Activated naive CD4-positive, alpha-beta T cell treated with anti-CD3 and anti-CD28 coated beads, Interleukin-2, amount 50 U/mL, for 72 hours (primary cell): ENCODE results near the gene METAP1D. TPM values are rescaled to one million over a fixed set of nuclear protein-coding genes. Genes with fewer than 3 reads are reported as not detected.
A peak's percentile ranks its signal among the peaks of the same experiment; 100 is the strongest.
"Not testable (repeated sequence)": the region's sequence is repeated elsewhere in the genome, so short reads cannot be mapped to it uniquely, and the experiment has no call there.

ENCODE experiments used
- ATAC-seq, 2 donors: fragments of 150-1000 bp; cut with Tn5 transposase; 2 replicates each; pipeline ENCODE4 v1.10.0; 2021; ENCODE audit warnings: mild to moderate bottlenecking in 2 of 2, moderate library complexity in 2 of 2
- DNase-seq, 2 donors: peaks; one replicate each; pipeline ENCODE4 v3.0.0; 2021 to 2022; ENCODE audit warnings: low spot score in 2 of 2
- H3K27ac Mint-ChIP-seq, 2 donors: one replicate each; pipeline ENCODE4 v1.8.0; 2022; ENCODE audit warnings: mild to moderate bottlenecking in 2 of 2, mixed read lengths in 2 of 2
- H3K36me3 Mint-ChIP-seq, 2 donors: one replicate each; pipeline ENCODE4 v1.8.0; 2022; ENCODE audit warnings: mixed read lengths in 2 of 2
- H3K9me3 Mint-ChIP-seq, 2 donors: one replicate each; pipeline ENCODE4 v1.8.0; 2022; ENCODE audit warnings: mixed read lengths in 2 of 2
- total RNA-seq, 2 donors: library from RNA; stranded (reverse); gene quantifications; one replicate each; pipeline ENCODE4 v1.2.3, GENCODE V29; 2022

METAP1D gene
- total RNA-seq, 2 donors from 2014 or later, result 2.6 to 4.2 TPM

DNA sequence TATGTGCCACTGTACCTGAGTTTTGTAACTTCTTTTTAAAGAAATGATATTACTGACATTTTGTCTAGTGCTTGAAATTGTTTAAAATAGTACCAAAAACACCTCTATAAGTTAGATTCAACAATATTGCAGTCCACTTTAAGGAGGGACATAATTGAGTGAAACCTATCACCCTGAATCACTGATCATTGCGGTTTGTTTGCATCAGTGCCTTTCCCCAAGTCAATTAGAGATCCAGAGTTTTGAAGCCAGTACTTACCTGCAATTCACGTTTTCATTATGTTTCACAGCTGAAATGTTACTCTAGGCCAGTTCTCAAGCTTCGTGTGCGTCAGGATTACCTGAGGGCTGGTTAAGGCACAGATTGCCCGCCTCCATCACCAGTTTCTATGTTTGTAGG lies 58.9 kb downstream of the METAP1D start:
- Mint-ChIP-seq H3K9me3 (no peaks in the 10 kb centered on the region), H3K27ac (no peak overlapping the region), H3K36me3 (peaks cover 0 to 6% of the 10 kb centered on the region in 2 donors)
- no peak for ATAC-seq
- no peak for DNase-seq

DNA sequence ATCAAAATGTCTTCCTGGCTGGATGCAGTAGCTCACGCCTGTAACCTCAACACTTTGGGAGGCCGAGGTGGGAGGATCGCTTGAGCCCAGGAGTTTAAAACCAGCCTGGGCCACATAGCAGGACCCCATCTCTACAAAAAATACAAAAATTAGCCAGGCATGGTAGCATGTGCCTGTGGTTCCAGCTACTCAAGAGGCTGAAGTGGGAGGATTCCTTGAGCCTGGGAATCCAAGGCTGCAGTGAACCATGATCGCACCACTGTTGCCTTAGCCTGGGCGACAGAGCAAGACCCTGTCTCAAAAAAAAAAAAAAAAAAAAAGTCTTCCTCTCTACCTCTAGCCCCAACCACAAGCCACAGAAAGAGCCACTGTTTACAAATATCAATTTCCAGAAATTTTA lies 60.4 kb downstream of the METAP1D start:
- H3K27ac Mint-ChIP-seq, ATAC-seq, DNase-seq: not testable (repeated sequence)

DNA sequence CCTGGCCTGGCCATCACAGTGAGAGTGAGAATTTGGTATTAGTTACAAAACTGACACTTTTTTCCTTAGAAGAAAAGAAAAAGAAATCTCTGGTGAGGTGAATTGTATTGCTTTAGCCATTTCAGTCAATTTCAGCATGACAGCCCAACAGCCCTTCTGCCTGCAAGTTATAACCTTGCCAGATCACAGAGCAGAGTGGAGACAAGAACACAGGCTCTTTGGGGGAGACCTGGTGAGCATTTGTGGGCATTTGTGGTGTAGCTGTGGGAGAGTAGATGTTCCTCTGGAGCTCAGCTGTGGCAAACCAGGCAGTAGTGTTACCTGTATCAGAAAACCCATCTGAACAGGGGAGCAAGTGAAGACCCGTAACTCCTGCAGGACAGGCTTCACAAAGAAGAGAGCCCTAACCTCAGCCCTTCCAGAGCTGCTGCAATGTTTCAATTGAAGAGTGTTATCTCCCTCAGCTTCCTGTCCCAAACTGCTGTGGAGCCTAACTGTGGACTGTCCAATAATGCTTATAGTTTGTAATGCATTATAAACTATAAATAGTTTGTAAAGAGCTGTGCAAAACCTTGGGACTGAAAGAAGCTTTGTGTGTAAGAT lies 62.8 kb downstream of the METAP1D start:
- H3K36me3 Mint-ChIP-seq, result peaks cover 0 to 13% of the 10 kb centered on the region in 2 donors
- ATAC-seq, result no peak
- DNase-seq, result no peak
- no peaks in the 10 kb centered on the region for H3K9me3 Mint-ChIP-seq
- peak overlapping the region in 1 of 2 donors; percentile 33 for H3K27ac Mint-ChIP-seq

More for the DNA sequence above, 60.4 kb downstream of the METAP1D start:
- not testable (repeated sequence) for H3K9me3 Mint-ChIP-seq, H3K36me3 Mint-ChIP-seq

DNA sequence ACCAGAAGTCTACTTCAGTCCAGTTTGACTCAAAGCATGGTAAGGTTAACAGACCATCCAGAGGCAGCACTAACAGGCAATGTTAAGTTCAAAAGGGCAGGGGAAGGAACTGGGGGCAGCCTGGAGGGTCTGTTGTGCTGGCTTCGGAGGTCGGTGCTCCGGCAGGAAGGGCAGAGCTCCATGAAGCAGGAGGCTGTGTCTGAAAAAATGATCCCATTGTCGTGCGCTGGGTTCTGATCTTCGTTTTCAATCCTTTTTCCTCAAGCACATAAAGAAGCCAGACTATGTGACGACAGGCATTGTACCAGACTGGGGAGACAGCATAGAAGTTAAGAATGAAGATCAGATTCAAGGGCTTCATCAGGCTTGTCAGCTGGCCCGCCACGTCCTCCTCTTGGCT lies 63.7 kb downstream of the METAP1D start:
- H3K36me3 Mint-ChIP-seq, result peaks cover 0 to 13% of the 10 kb centered on the region in 2 donors
- ATAC-seq (no peak), DNase-seq (no peak)
- no peaks in the 10 kb centered on the region for H3K9me3 Mint-ChIP-seq
- no peak overlapping the region for H3K27ac Mint-ChIP-seq

DNA sequence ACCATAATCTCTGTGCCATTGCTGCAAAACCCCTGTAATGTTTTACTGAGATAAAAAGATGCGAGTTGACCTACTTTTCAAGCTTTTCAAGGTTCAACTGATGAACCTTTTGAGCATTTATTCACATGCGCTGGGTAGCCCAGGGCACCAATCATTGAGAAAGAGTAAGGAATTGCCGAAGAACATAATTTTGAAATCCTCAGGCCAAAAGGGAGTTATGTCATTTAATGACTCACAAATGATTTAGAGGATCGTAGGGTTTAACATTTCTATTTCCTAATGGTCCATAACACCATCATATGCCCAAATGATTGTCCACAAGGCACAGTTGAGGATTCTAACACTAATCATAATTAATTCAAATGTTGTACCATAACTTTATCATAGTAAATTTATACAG lies 65.4 kb downstream of the METAP1D start:
- H3K36me3 Mint-ChIP-seq, result peaks cover 0 to 13% of the 10 kb centered on the region in 2 donors
- no peak for DNase-seq

DNA sequence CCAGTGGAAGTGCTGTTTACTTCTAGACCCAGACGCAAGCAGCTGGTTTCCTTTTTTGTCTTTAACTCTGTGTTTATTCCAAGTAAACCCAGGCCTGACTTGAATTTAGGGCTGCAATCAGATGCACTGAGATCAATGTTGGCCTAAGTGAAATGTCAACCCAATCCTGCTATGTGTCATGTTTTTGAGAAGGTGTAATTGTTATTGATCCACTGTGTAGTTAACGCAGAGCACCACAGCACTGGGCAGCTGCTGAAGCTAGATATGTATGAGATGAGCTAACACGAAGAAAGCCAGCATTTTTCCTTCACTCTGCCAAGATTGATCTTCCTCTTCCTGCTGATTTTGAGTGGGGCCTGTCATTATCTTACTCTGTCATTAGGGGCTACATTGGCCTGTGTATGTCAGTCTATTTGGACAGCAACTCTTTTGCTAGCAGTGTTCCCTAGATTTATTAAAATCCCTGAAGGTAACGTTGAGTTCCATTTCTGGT lies 66.7 kb downstream of the METAP1D start:
- Mint-ChIP-seq H3K9me3 (no peaks in the 10 kb centered on the region), H3K27ac (no peak overlapping the region), H3K36me3 (peaks cover 0 to 13% of the 10 kb centered on the region in 2 donors)
- no peak for DNase-seq
- no peak for ATAC-seq

More for the DNA sequence above, 65.4 kb downstream of the METAP1D start:
- Mint-ChIP-seq H3K27ac (no peak overlapping the region), H3K9me3 (no peaks in the 10 kb centered on the region)
- no peak for ATAC-seq

DNA sequence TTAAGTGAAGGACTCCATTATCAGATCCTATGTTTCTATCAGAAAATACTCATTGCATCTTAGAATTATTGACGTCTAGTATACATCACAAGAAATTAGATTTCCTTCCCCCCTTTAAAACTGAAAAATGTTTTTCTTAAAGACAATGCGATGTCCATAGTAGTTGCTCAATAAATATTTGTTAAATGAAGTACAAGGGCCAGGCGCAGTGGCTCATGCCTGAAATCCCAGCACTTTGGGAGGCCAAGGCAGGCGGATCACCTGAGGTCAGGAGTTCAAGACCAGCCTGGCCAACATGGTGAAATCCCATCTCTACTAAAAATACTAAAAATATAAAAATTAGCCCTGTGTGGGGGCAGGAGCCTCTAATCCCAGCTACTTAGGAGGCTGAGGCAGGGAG lies 68.2 kb downstream of the METAP1D start:
- not testable (repeated sequence) for H3K9me3 Mint-ChIP-seq, DNase-seq, ATAC-seq, H3K27ac Mint-ChIP-seq
- H3K36me3 Mint-ChIP-seq, result peaks cover 0 to 19% of the 10 kb centered on the region in 2 donors

DNA sequence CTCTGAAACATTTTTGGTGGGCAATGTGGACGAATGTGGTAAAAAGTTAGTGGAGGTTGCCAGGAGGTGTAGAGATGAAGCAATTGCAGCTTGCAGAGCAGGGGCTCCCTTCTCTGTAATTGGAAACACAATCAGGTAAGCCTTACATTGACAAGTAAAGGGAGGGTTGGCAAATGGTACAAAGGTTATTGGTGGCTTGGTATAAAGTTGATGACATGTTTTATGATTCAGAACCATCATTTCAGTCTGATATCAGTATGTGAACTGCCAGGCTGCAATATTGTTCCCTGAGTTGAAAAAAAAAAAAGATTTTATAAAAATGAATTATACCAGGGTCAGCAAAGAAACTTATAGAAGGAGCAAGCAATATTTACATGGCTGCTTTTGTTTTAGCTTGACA lies 71.2 kb downstream of the METAP1D start:
- DNase-seq (no peak), ATAC-seq (no peak)
- Mint-ChIP-seq H3K27ac (no peak overlapping the region), H3K9me3 (no peaks in the 10 kb centered on the region), H3K36me3 (peaks cover 0 to 16% of the 10 kb centered on the region in 2 donors)

DNA sequence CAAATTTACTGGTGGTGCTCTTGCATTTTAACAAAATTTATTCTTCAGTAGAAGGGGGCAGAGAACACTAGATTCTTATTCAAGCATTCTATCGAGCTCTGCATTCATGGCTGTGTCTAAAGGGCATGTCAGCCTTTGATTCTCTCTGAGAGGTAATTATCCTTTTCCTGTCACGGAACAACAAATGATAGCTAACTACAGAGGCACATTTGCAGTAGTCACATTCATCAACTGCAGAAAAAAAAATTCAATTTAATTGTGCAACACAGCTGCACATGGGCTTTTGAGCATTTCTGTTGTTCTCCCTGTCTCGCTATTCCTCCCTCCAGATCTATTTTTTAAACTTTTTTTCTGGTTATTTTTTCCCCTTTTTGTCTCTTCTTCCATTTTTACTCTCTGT lies 72.5 kb downstream of the METAP1D start:
- Mint-ChIP-seq H3K36me3 (peaks cover 0 to 8% of the 10 kb centered on the region in 2 donors), H3K9me3 (no peaks in the 10 kb centered on the region), H3K27ac (no peak overlapping the region)
- DNase-seq (no peak), ATAC-seq (no peak)

DNA sequence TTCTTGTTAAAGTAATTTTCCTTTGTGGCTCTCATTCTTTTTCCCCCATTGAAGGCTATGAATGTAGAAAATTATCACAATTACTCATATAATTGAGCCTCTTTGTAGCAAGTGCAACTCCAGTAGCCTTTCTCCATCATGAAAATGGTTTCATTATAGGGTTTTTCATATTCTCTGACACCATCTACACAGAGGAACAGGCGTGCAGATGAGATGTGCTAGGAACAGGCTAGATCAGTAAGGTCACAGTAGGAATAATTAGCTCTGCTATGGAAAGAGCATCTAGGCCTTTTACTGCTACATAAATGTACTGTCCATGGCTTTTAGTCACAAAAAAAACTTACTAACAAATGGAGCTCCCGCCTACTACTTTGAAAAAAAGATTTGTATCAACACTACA lies 73.0 kb downstream of the METAP1D start:
- Mint-ChIP-seq H3K9me3 (no peaks in the 10 kb centered on the region), H3K36me3 (peaks cover 0 to 8% of the 10 kb centered on the region in 2 donors), H3K27ac (no peak overlapping the region)
- ATAC-seq, result no peak
- DNase-seq, result no peak

DNA sequence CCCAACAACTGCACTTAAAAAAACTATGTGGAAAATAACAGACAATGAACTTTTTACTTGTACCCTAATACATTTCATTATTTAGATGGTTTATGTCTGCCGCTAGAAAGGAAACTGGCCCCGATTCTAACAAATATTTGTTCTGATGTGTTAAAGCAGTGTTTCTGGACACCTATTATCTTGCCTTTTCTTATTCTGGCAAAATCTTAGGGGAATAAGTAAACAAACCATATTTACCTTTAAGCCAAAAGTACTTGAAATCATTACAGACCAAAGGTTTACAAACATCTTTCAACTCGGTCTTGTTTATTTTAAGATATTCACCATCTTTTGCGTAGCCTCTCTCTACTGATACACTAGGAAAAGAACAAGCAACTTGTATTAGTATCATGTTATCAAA lies 73.8 kb downstream of the METAP1D start:
- no peak for DNase-seq

DNA sequence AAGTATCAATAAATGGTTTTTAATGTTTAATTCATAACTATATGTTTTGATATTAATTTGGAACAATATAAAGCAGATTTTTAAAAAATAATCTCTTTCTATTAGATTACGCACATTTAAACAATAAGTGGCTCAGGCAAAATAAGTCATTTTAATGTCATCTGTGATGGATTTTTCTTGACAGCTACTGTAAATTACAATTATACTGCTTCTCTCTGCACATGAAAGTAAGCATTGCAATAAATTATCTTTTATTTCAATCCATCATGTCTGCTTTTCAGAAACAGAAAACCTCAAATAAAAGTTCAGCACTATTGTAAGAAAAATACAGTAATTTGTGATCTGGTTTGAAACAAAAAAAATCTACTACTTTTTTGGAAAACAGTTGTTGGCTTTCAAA lies 74.5 kb downstream of the METAP1D start:
- H3K9me3 Mint-ChIP-seq, result no peaks in the 10 kb centered on the region
- no peak for ATAC-seq
- peaks cover 0 to 11% of the 10 kb centered on the region in 2 donors for H3K36me3 Mint-ChIP-seq
- no peak for DNase-seq
- H3K27ac Mint-ChIP-seq, result no peak overlapping the region

More for the DNA sequence above, 73.8 kb downstream of the METAP1D start:
- H3K27ac Mint-ChIP-seq, result no peak overlapping the region
- H3K36me3 Mint-ChIP-seq, result peaks cover 0 to 8% of the 10 kb centered on the region in 2 donors
- H3K9me3 Mint-ChIP-seq, result no peaks in the 10 kb centered on the region
- no peak for ATAC-seq

DNA sequence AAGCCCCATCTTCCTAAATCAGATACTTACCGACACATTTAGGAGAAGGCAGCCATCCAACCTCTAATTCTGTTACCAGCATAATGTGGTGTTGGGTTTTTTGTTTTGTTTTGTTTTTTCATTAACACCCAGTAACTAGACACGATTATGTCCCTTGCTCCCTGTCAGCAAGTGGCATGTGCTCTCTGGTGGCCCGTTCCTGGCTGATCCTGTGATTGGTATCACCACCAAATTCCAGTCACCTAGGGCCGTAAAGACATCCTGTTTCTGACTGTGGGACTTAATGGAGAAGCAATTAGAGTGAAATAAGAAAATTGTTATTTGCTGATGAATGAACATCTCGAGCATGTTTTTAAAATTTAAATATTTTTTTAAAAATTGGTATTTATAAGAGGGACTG lies 79.7 kb downstream of the METAP1D start:
- peaks cover 19 to 24% of the 10 kb centered on the region in 2 donors for H3K36me3 Mint-ChIP-seq
- DNase-seq, result no peak
- H3K27ac Mint-ChIP-seq, result no peak overlapping the region
- ATAC-seq, result no peak
- H3K9me3 Mint-ChIP-seq, result no peaks in the 10 kb centered on the region

DNA sequence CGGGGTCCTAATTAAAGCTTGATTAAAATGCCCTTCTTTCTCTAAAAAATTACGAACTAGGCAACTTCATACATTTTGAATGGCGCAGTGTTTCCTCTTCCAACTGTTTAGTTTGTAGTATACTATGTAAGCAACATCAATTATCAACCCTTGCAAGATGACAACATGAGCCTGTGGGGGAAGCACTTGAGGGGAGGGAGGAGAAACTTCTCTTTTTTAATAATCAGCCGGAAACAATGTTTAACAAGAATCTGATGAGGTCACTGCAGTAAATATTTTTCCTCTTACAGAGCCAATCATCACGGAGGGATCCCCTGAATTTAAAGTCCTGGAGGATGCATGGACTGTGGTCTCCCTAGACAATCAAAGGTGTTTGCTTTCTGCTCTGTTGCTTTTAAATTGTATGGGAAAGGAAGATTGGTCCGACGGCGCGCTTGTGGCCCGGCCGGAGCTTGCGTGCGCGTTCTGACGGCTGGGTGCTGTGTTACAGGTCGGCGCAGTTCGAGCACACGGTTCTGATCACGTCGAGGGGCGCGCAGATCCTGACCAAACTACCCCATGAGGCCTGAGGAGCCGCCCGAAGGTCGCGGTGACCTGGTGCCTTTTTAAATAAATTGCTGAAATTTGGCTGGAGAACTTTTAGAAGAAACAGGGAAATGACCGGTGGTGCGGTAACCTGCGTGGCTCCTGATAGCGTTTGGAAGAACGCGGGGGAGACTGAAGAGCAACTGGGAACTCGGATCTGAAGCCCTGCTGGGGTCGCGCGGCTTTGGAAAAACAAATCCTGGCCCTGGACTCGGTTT lies 80.3 kb downstream of the METAP1D start:
- no peak for ATAC-seq
- Mint-ChIP-seq H3K36me3 (peaks cover 19 to 24% of the 10 kb centered on the region in 2 donors), H3K27ac (no peak overlapping the region), H3K9me3 (no peaks in the 10 kb centered on the region)
- no peak for DNase-seq

DNA sequence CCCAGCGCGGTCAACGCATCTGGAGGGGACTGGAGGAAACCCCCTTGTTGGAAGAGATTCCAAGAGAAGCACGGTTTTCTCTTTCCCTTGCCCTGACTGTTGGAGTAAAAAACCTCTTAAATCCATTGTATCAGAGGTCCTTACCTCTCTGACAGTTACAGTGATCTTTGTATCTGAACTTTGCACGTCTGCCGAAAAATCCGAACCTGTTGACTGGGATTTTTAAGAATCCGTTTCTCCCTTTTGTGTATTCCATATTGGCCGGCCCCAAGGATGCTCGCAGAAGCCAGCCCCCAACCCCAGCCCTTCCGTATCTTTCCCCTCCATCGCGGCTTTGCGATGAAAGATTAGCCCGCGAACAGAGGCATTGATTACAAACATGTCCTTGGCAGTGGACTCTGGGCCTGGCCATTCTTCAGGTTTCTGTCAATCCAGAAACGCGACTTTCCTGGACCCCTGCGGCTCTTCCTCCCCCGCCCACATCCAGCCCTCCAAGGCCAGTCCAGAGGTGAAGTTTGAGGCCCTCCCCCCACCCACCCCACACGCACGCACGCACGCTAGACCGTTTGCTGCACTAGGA lies 81.0 kb downstream of the METAP1D start:
- no peak overlapping the region for H3K27ac Mint-ChIP-seq
- H3K36me3 Mint-ChIP-seq, result peaks cover 19 to 30% of the 10 kb centered on the region in 2 donors
- ATAC-seq (no peak), DNase-seq (no peak)
- H3K9me3 Mint-ChIP-seq, result no peaks in the 10 kb centered on the region

DNA sequence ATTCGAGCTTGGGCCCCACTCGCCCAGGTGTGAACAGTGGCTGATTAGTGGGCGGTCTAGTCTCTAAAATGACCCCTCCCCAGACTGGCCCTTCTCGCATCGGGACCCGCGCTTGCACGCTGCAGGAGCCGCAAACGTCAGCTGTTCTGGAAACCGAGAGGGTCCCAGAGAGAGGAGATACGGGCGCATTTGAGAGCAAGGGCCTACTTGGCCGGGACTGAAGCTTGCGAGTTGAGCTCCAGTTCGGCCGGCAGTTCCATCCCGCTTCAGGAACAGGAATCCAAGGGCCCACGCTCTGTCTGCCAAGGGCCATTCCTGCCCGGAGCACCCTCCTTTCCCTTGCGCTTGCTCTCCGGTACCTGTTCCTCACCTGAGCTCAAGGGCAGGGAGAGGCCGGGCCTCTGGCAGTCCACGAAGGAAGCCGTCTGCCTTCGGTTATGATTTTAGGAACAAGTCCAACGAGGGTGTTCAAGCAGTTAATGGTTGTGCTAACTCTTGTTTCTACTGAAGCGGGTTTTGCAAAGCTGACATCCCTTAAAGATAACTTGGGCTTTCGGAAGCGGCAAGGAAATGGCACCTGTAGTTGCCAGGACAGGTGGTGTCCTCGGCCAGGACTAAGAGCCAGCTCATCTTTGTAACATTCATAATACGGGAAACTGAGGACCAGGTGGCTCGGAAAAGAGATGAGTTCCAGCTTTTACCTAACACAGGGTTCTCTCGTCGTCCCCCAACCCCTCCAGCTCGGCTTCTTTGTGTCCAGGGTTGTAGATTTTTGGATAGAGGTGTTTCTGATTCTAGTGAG lies 81.7 kb downstream of the METAP1D start:
- DNase-seq, result no peak

More for the DNA sequence above, 81.7 kb downstream of the METAP1D start:
- no peaks in the 10 kb centered on the region for H3K9me3 Mint-ChIP-seq
- peaks cover 19 to 34% of the 10 kb centered on the region in 2 donors for H3K36me3 Mint-ChIP-seq
- H3K27ac Mint-ChIP-seq, result no peak overlapping the region
- no peak for ATAC-seq
